ENCODE data around the gene HSFX3. TPM values are rescaled to one million over a fixed set of nuclear protein-coding genes. Genes with fewer than 3 reads are reported as not detected.
"Not testable (repeated sequence)": the region's sequence is repeated elsewhere in the genome, so short reads cannot be mapped to it uniquely, and the experiment has no call there.

HSFX3 gene
- total and polyA plus RNA-seq, 4 donors, result 0.39 to 0.48 TPM; not detected in 2

- H3K36me3 ChIP-seq (ENCODE audit: control insufficient read depth, insufficient read depth, low read length), result no peaks in the 10 kb centered on the region
- no peaks in the 10 kb centered on the region for H3K4me1 ChIP-seq (ENCODE audit: control insufficient read depth, insufficient read depth, low read length)
- no peak overlapping the region for H3K4me3 ChIP-seq (ENCODE audit: low read depth, low read length)
- no peaks in the 10 kb centered on the region for H3K27me3 ChIP-seq (ENCODE audit: control insufficient read depth, insufficient read depth, low read length)
- H3K27ac ChIP-seq (ENCODE audit: low read depth, low read length), result no peak overlapping the region
- DNase-seq (ENCODE audit: low read depth in 4 of 6, low spot score in 6 of 6), result no peak
- WGBS (ENCODE audit: insufficient coverage), result 33% methylated on average over 3 of the region's 6 CpGs
- no peaks in the 10 kb centered on the region for H3K9me3 ChIP-seq (ENCODE audit: control insufficient read depth, insufficient read depth, low read length)
These were observed 20.9 kb upstream of the HSFX3 start for GRCh38 chrX:149570668-149571067.

GRCh38 chrX:149569770-149570169, 20.0 kb upstream of the HSFX3 start:
- Histone ChIP-seq H3K4me1 (ENCODE audit: control insufficient read depth, insufficient read depth, low read length) (no peaks in the 10 kb centered on the region), H3K27me3 (ENCODE audit: control insufficient read depth, insufficient read depth, low read length) (no peaks in the 10 kb centered on the region), H3K4me3 (ENCODE audit: low read depth, low read length) (no peak overlapping the region), H3K27ac (ENCODE audit: low read depth, low read length) (no peak overlapping the region), H3K36me3 (ENCODE audit: control insufficient read depth, insufficient read depth, low read length) (no peaks in the 10 kb centered on the region), H3K9me3 (ENCODE audit: control insufficient read depth, insufficient read depth, low read length) (no peaks in the 10 kb centered on the region)
- DNase-seq (ENCODE audit: low read depth in 4 of 6, low spot score in 6 of 6), result no peak
- WGBS (ENCODE audit: insufficient coverage), result 67% methylated on average over 1 of the region's 2 CpGs

GRCh38 chrX:149568701-149569296, 19.1 kb upstream of the HSFX3 start:
- no peak overlapping the region for H3K27ac ChIP-seq (ENCODE audit: low read depth, low read length)
- no peaks in the 10 kb centered on the region for H3K36me3 ChIP-seq (ENCODE audit: control insufficient read depth, insufficient read depth, low read length)
- WGBS (ENCODE audit: insufficient coverage), result 71% methylated on average over 3 of the region's 5 CpGs
- no peaks in the 10 kb centered on the region for H3K9me3 ChIP-seq (ENCODE audit: control insufficient read depth, insufficient read depth, low read length)
- no peaks in the 10 kb centered on the region for H3K27me3 ChIP-seq (ENCODE audit: control insufficient read depth, insufficient read depth, low read length)
- H3K4me1 ChIP-seq (ENCODE audit: control insufficient read depth, insufficient read depth, low read length), result no peaks in the 10 kb centered on the region
- DNase-seq (ENCODE audit: low read depth in 4 of 6, low spot score in 6 of 6), result no peak
- no peak overlapping the region for H3K4me3 ChIP-seq (ENCODE audit: low read depth, low read length)

GRCh38 chrX:149567621-149568417, 18.1 kb upstream of the HSFX3 start:
- Histone ChIP-seq H3K4me3 (ENCODE audit: low read depth, low read length) (no peak overlapping the region), H3K4me1 (ENCODE audit: control insufficient read depth, insufficient read depth, low read length) (no peaks in the 10 kb centered on the region), H3K27ac (ENCODE audit: low read depth, low read length) (no peak overlapping the region), H3K9me3 (ENCODE audit: control insufficient read depth, insufficient read depth, low read length) (no peaks in the 10 kb centered on the region), H3K36me3 (ENCODE audit: control insufficient read depth, insufficient read depth, low read length) (no peaks in the 10 kb centered on the region), H3K27me3 (ENCODE audit: control insufficient read depth, insufficient read depth, low read length) (no peaks in the 10 kb centered on the region)
- DNase-seq (ENCODE audit: low read depth in 4 of 6, low spot score in 6 of 6), result no peak
- WGBS (ENCODE audit: insufficient coverage), result 71% methylated on average over 7 of the region's 7 CpGs

- Histone ChIP-seq H3K27me3 (ENCODE audit: control insufficient read depth, insufficient read depth, low read length) (no peaks in the 10 kb centered on the region), H3K9me3 (ENCODE audit: control insufficient read depth, insufficient read depth, low read length) (no peaks in the 10 kb centered on the region), H3K4me1 (ENCODE audit: control insufficient read depth, insufficient read depth, low read length) (no peaks in the 10 kb centered on the region), H3K36me3 (ENCODE audit: control insufficient read depth, insufficient read depth, low read length) (no peaks in the 10 kb centered on the region), H3K27ac (ENCODE audit: low read depth, low read length) (no peak overlapping the region), H3K4me3 (ENCODE audit: low read depth, low read length) (no peak overlapping the region)
- 67% methylated on average over 1 of the region's 4 CpGs for WGBS (ENCODE audit: insufficient coverage)
- no peak for DNase-seq (ENCODE audit: low read depth in 4 of 6, low spot score in 6 of 6)
These were observed 13.6 kb upstream of the HSFX3 start for GRCh38 chrX:149563359-149563758.

- H3K9me3 ChIP-seq (ENCODE audit: control insufficient read depth, insufficient read depth, low read length); DNase-seq (ENCODE audit: low read depth in 4 of 6, low spot score in 6 of 6); H3K4me3 ChIP-seq (ENCODE audit: low read depth, low read length); H3K36me3 ChIP-seq (ENCODE audit: control insufficient read depth, insufficient read depth, low read length); H3K4me1 ChIP-seq (ENCODE audit: control insufficient read depth, insufficient read depth, low read length); H3K27me3 ChIP-seq (ENCODE audit: control insufficient read depth, insufficient read depth, low read length); H3K27ac ChIP-seq (ENCODE audit: low read depth, low read length): not testable (repeated sequence)
- WGBS (ENCODE audit: insufficient coverage), result no CpG with 5 or more reads among the region's 4 CpGs
These were observed 5.5 kb upstream of the HSFX3 start for GRCh38 chrX:149555251-149555650.

GRCh38 chrX:149551939-149552248, 2.2 kb upstream of the HSFX3 start:
- H3K27ac ChIP-seq (ENCODE audit: low read depth, low read length); DNase-seq (ENCODE audit: low read depth in 4 of 6, low spot score in 6 of 6); H3K36me3 ChIP-seq (ENCODE audit: control insufficient read depth, insufficient read depth, low read length); H3K27me3 ChIP-seq (ENCODE audit: control insufficient read depth, insufficient read depth, low read length); H3K4me3 ChIP-seq (ENCODE audit: low read depth, low read length); H3K9me3 ChIP-seq (ENCODE audit: control insufficient read depth, insufficient read depth, low read length); H3K4me1 ChIP-seq (ENCODE audit: control insufficient read depth, insufficient read depth, low read length): not testable (repeated sequence)
- WGBS (ENCODE audit: insufficient coverage), result no CpG with 5 or more reads among the region's 6 CpGs

GRCh38 chrX:149551245-149551938, 1.7 kb upstream of the HSFX3 start:
- not testable (repeated sequence) for H3K27me3 ChIP-seq (ENCODE audit: control insufficient read depth, insufficient read depth, low read length)
- no CpG with 5 or more reads among the region's 4 CpGs for WGBS (ENCODE audit: insufficient coverage)

GRCh38 chrX:149550454-149550853, 730 bp upstream of the HSFX3 start:
- not testable (repeated sequence) for H3K36me3 ChIP-seq (ENCODE audit: control insufficient read depth, insufficient read depth, low read length); H3K9me3 ChIP-seq (ENCODE audit: control insufficient read depth, insufficient read depth, low read length); H3K27me3 ChIP-seq (ENCODE audit: control insufficient read depth, insufficient read depth, low read length); DNase-seq (ENCODE audit: low read depth in 4 of 6, low spot score in 6 of 6); H3K4me1 ChIP-seq (ENCODE audit: control insufficient read depth, insufficient read depth, low read length); H3K27ac ChIP-seq (ENCODE audit: low read depth, low read length); H3K4me3 ChIP-seq (ENCODE audit: low read depth, low read length)
- WGBS (ENCODE audit: insufficient coverage), result no CpG with 5 or more reads among the region's 1 CpG

More at GRCh38 chrX:149551245-149551938, 1.7 kb upstream of the HSFX3 start:
- H3K9me3 ChIP-seq (ENCODE audit: control insufficient read depth, insufficient read depth, low read length); H3K4me3 ChIP-seq (ENCODE audit: low read depth, low read length); H3K36me3 ChIP-seq (ENCODE audit: control insufficient read depth, insufficient read depth, low read length); DNase-seq (ENCODE audit: low read depth in 4 of 6, low spot score in 6 of 6); H3K4me1 ChIP-seq (ENCODE audit: control insufficient read depth, insufficient read depth, low read length); H3K27ac ChIP-seq (ENCODE audit: low read depth, low read length): not testable (repeated sequence)

- WGBS (ENCODE audit: insufficient coverage), result no CpG with 5 or more reads among the region's 3 CpGs
- H3K4me3 ChIP-seq (ENCODE audit: low read depth, low read length); H3K9me3 ChIP-seq (ENCODE audit: control insufficient read depth, insufficient read depth, low read length); H3K27ac ChIP-seq (ENCODE audit: low read depth, low read length); H3K36me3 ChIP-seq (ENCODE audit: control insufficient read depth, insufficient read depth, low read length); H3K4me1 ChIP-seq (ENCODE audit: control insufficient read depth, insufficient read depth, low read length); H3K27me3 ChIP-seq (ENCODE audit: control insufficient read depth, insufficient read depth, low read length); DNase-seq (ENCODE audit: low read depth in 4 of 6, low spot score in 6 of 6): not testable (repeated sequence)
These were observed 1.9 kb downstream of the HSFX3 start for GRCh38 chrX:149547782-149548181.

All from spinal cord (tissue), 10 donors.